ENCODE measurements around the gene GLYATL3. TPM values are rescaled to one million over a fixed set of nuclear protein-coding genes. Genes with fewer than 3 reads are reported as not detected.

The GLYATL3 gene
- polyA plus RNA-seq, 1 donor (not counting 4 experiments of a cell fraction or from before 2014, with no cell fraction given): not detected

- DNase-seq (ENCODE audit: low read depth, low spot score) (no peak), FAIRE-seq (no peak)
- Histone ChIP-seq H3K9ac (ENCODE audit: control insufficient read depth, extremely low read depth, insufficient read depth, low read length) (no peak overlapping the region), H3K9me1 (ENCODE audit: control insufficient read depth, extremely low read depth, insufficient read depth, low read length) (no peaks in the 10 kb centered on the region), H3K4me1 (ENCODE audit: control insufficient read depth, extremely low read depth, insufficient read depth, low read length) (no peaks in the 10 kb centered on the region), H3K27ac (ENCODE audit: control insufficient read depth, insufficient read depth, low read length) (no peak overlapping the region), H3K36me3 (ENCODE audit: control insufficient read depth in 2 of 2, extremely low read depth in 1 of 2, insufficient read depth in 2 of 2, low read length in 2 of 2) (peaks cover 0 to 3% of the 10 kb centered on the region in 2 experiments), H2AFZ (ENCODE audit: control insufficient read depth, low read length) (no peak overlapping the region), H3K27me3 (ENCODE audit: control insufficient read depth, extremely low read depth, insufficient read depth, low read length) (no peaks in the 10 kb centered on the region), H4K20me1 (ENCODE audit: control insufficient read depth, extremely low read depth, insufficient read depth, low read length) (no peaks in the 10 kb centered on the region), H3K79me2 (ENCODE audit: control insufficient read depth, insufficient read depth, low read length) (peaks cover 2% of the 10 kb centered on the region), H3K4me2 (ENCODE audit: control insufficient read depth, extremely low read depth, insufficient read depth, low read depth, low read length) (no peak overlapping the region), H3K4me3 (ENCODE audit: control insufficient read depth in 2 of 3, extremely low read depth in 1 of 3, insufficient read depth in 2 of 3, low read depth in 1 of 3, low read length in 3 of 3) (no peak overlapping the region), H3K9me3 (ENCODE audit: control insufficient read depth, low read depth, low read length) (no peaks in the 10 kb centered on the region)
- TF ChIP-seq CTCF (optimal IDR thresholded peaks at IDR 0.05 in 1 of 3, IDR thresholded peaks at IDR 0.05 in 1 of 3, conservative IDR thresholded peaks at IDR 0.05 in 1 of 3; ENCODE audit: extremely low read depth in 1 of 3, insufficient read depth in 2 of 3, low read length in 3 of 3) (no peak), EZH2 (IDR thresholded peaks at IDR 0.05; ENCODE audit: low read length) (no peak)
- dilution Hi-C loops (cut with MboI; ENCODE audit: extremely low pct_ligation_motif_present, low sequenced_read_pairs): no loop called here
Measured at GRCh38 chr6:49454787-49455709, 44.7 kb upstream of the GLYATL3 start.

GRCh38 chr6:49457771-49458170 is 42.0 kb upstream of the GLYATL3 start:
- H3K4me2 ChIP-seq (ENCODE audit: control insufficient read depth, extremely low read depth, insufficient read depth, low read depth, low read length): no peak overlapping the region
- no peak overlapping the region for H3K4me3 ChIP-seq (ENCODE audit: control insufficient read depth in 2 of 3, extremely low read depth in 1 of 3, insufficient read depth in 2 of 3, low read depth in 1 of 3, low read length in 3 of 3)
- dilution Hi-C loops (cut with MboI; ENCODE audit: extremely low pct_ligation_motif_present, low sequenced_read_pairs): no loop called here
- H3K27me3 ChIP-seq (ENCODE audit: control insufficient read depth, extremely low read depth, insufficient read depth, low read length): no peaks in the 10 kb centered on the region
- no peaks in the 10 kb centered on the region for H4K20me1 ChIP-seq (ENCODE audit: control insufficient read depth, extremely low read depth, insufficient read depth, low read length)
- DNase-seq (ENCODE audit: low read depth, low spot score): no peak
- H3K9me1 ChIP-seq (ENCODE audit: control insufficient read depth, extremely low read depth, insufficient read depth, low read length): no peaks in the 10 kb centered on the region
- no peak overlapping the region for H3K9ac ChIP-seq (ENCODE audit: control insufficient read depth, extremely low read depth, insufficient read depth, low read length)
- FAIRE-seq: no peak
- H3K79me2 ChIP-seq (ENCODE audit: control insufficient read depth, insufficient read depth, low read length): peaks cover 17% of the 10 kb centered on the region
- TF ChIP-seq CTCF (optimal IDR thresholded peaks at IDR 0.05 in 1 of 3, IDR thresholded peaks at IDR 0.05 in 1 of 3, conservative IDR thresholded peaks at IDR 0.05 in 1 of 3; ENCODE audit: extremely low read depth in 1 of 3, insufficient read depth in 2 of 3, low read length in 3 of 3) (no peak), EZH2 (IDR thresholded peaks at IDR 0.05; ENCODE audit: low read length) (no peak)
- H3K9me3 ChIP-seq (ENCODE audit: control insufficient read depth, low read depth, low read length): no peaks in the 10 kb centered on the region
- no peak overlapping the region for H3K27ac ChIP-seq (ENCODE audit: control insufficient read depth, insufficient read depth, low read length)
- H2AFZ ChIP-seq (ENCODE audit: control insufficient read depth, low read length): no peak overlapping the region
- H3K4me1 ChIP-seq (ENCODE audit: control insufficient read depth, extremely low read depth, insufficient read depth, low read length): peaks cover 5% of the 10 kb centered on the region
- peaks cover 0 to 3% of the 10 kb centered on the region in 2 experiments for H3K36me3 ChIP-seq (ENCODE audit: control insufficient read depth in 2 of 2, extremely low read depth in 1 of 2, insufficient read depth in 2 of 2, low read length in 2 of 2)

All from keratinocyte (primary cell).